OCI-M2 (cell line): ENCODE results near the gene NLRP1.

Experiments
- DNase-seq: peaks from one replicate; lab custom pipeline; 2025; ENCODE audit not compliant: unreplicated experiment; lab: John Stamatoyannopoulos, UW

Gene NLRP1

GRCh38 chr17:5522476-5522875, 61.8 kb downstream of the NLRP1 start:
- no peak for DNase-seq

GRCh38 chr17:5516060-5516792, 68.1 kb downstream of the NLRP1 start:
- DNase-seq: no peak

GRCh38 chr17:5514976-5515375, 69.3 kb downstream of the NLRP1 start:
- no peak for DNase-seq

GRCh38 chr17:5513628-5514027, 70.7 kb downstream of the NLRP1 start:
- DNase-seq: no peak

- no peak for DNase-seq
Measured at GRCh38 chr17:5511401-5512225, 72.7 kb downstream of the NLRP1 start.

GRCh38 chr17:5510771-5511170, 73.5 kb downstream of the NLRP1 start:
- no peak for DNase-seq

- DNase-seq: no peak
Measured at GRCh38 chr17:5509482-5509881, 74.8 kb downstream of the NLRP1 start.

- no peak for DNase-seq
Measured at GRCh38 chr17:5508810-5509209, 75.5 kb downstream of the NLRP1 start.

GRCh38 chr17:5506307-5506706, 78.0 kb downstream of the NLRP1 start:
- DNase-seq: no peak

GRCh38 chr17:5502552-5502951, 81.8 kb downstream of the NLRP1 start:
- DNase-seq: no peak

- DNase-seq: no peak
Measured at GRCh38 chr17:5501685-5502084, 82.6 kb downstream of the NLRP1 start.

GRCh38 chr17:5500589-5501391, 83.5 kb downstream of the NLRP1 start:
- DNase-seq: peak; percentile 33

- no peak for DNase-seq
Measured at GRCh38 chr17:5500247-5500588, 84.1 kb downstream of the NLRP1 start.

- no peak for DNase-seq
Measured at GRCh38 chr17:5499476-5500231, 84.7 kb downstream of the NLRP1 start.

GRCh38 chr17:5492970-5493369, 91.3 kb downstream of the NLRP1 start:
- no peak for DNase-seq

- no peak for DNase-seq
Measured at GRCh38 chr17:5488752-5489151, 95.6 kb downstream of the NLRP1 start.

- DNase-seq: peak; percentile 58
Measured at GRCh38 chr17:5486206-5487124, 97.8 kb downstream of the NLRP1 start, which contains the start of gene MIS12. MIS12 (plus strand) TSS chr17:5486566; CDS start chr17:5488863, 2,297 bp downstream.

GRCh38 chr17:5485270-5486205, 98.8 kb downstream of the NLRP1 start, which contains the start of gene DERL2:
DERL2 (minus strand) TSS chr17:5486178; CDS start chr17:5486161, 17 bp downstream.
- DNase-seq: no peak

- DNase-seq: no peak
Measured at GRCh38 chr17:5481451-5481850, 102.9 kb downstream of the NLRP1 start.
